Stimulated activated CD4-positive, alpha-beta T cell treated with anti-CD3 and anti-CD28 coated beads, TNF-alpha, amount 100 ng/mL, for 24 hours (primary cell): ENCODE data around the gene DIPK1A.
A peak's percentile ranks its signal among the peaks of the same experiment; 100 is the strongest.

Source experiments
- DNase-seq, 3 experiments: peaks; one replicate each; pipeline ENCODE4 v3.0.0-alpha.2; 2020; ENCODE audit warnings: low read depth in 3 of 3

The DIPK1A gene

GRCh38 chr1:92877792-92878191 lies 83.5 kb downstream of the DIPK1A start:
- DNase-seq, result no peak

GRCh38 chr1:92877081-92877711 lies 84.1 kb downstream of the DIPK1A start:
- no peak for DNase-seq

- no peak for DNase-seq
Measured at GRCh38 chr1:92876351-92876750, 84.9 kb downstream of the DIPK1A start.

GRCh38 chr1:92874987-92875386 lies 86.3 kb downstream of the DIPK1A start:
- DNase-seq, result no peak

GRCh38 chr1:92872719-92873118 lies 88.5 kb downstream of the DIPK1A start:
- DNase-seq, result no peak

- DNase-seq, result no peak
Measured at GRCh38 chr1:92870591-92870990, 90.7 kb downstream of the DIPK1A start.

- DNase-seq, result no peak
Measured at GRCh38 chr1:92864131-92864530, 97.1 kb downstream of the DIPK1A start.

- no peak for DNase-seq
Measured at GRCh38 chr1:92862605-92863004, 98.7 kb downstream of the DIPK1A start.

- DNase-seq, result no peak
Measured at GRCh38 chr1:92859400-92860039, 101.7 kb downstream of the DIPK1A start.

- DNase-seq, result peak in 2 of 3 experiments; percentile 15 to 49
Measured at GRCh38 chr1:92858564-92859399, 102.5 kb downstream of the DIPK1A start.

- DNase-seq, result no peak
Measured at GRCh38 chr1:92857817-92858216, 103.4 kb downstream of the DIPK1A start.

- no peak for DNase-seq
Measured at GRCh38 chr1:92855236-92855635, 106.0 kb downstream of the DIPK1A start.

- DNase-seq, result no peak
Measured at GRCh38 chr1:92854101-92854785, 107.0 kb downstream of the DIPK1A start.

- DNase-seq, result no peak
Measured at GRCh38 chr1:92853299-92853698, 108.0 kb downstream of the DIPK1A start.

GRCh38 chr1:92851729-92852128 lies 109.5 kb downstream of the DIPK1A start:
- no peak for DNase-seq

- DNase-seq, result no peak
Measured at GRCh38 chr1:92850019-92850418, 111.2 kb downstream of the DIPK1A start.

- DNase-seq, result no peak
Measured at GRCh38 chr1:92848201-92848600, 113.1 kb downstream of the DIPK1A start.

GRCh38 chr1:92845908-92846307 lies 115.4 kb downstream of the DIPK1A start:
- no peak for DNase-seq

- no peak for DNase-seq
Measured at GRCh38 chr1:92844439-92844838, 116.8 kb downstream of the DIPK1A start.

GRCh38 chr1:92843429-92844352 lies 117.6 kb downstream of the DIPK1A start:
- no peak for DNase-seq

- DNase-seq, result no peak
Measured at GRCh38 chr1:92843046-92843423, 118.2 kb downstream of the DIPK1A start.
